Measurements from ENCODE around the gene MIER1.

The MIER1 gene

GRCh38 chr1:66998972-66999371 is 74.2 kb downstream of the MIER1 start:
- no peak for DNase-seq (ENCODE audit: insufficient read length, low spot score)
- TF ChIP-seq POLR2A (IDR thresholded peaks at IDR 0.05; ENCODE audit: low read depth, low read length), result no peak
- FAIRE-seq, result no peak

- TF ChIP-seq POLR2A (IDR thresholded peaks at IDR 0.05; ENCODE audit: low read depth, low read length), result no peak
- no peak for FAIRE-seq
- DNase-seq (ENCODE audit: insufficient read length, low spot score), result no peak
Observed at GRCh38 chr1:66999640-67000400, 75.0 kb downstream of the MIER1 start.

GRCh38 chr1:67001682-67002425 is 77.1 kb downstream of the MIER1 start:
- FAIRE-seq (no peak), DNase-seq (ENCODE audit: insufficient read length, low spot score) (no peak)
- TF ChIP-seq POLR2A (IDR thresholded peaks at IDR 0.05; ENCODE audit: low read depth, low read length), result no peak

- DNase-seq (ENCODE audit: insufficient read length, low spot score), result no peak
- no peak for TF ChIP-seq POLR2A (IDR thresholded peaks at IDR 0.05; ENCODE audit: low read depth, low read length)
- no peak for FAIRE-seq
Observed at GRCh38 chr1:67004176-67004575, 79.4 kb downstream of the MIER1 start.

- TF ChIP-seq POLR2A (IDR thresholded peaks at IDR 0.05; ENCODE audit: low read depth, low read length), result no peak
- FAIRE-seq (no peak), DNase-seq (ENCODE audit: insufficient read length, low spot score) (no peak)
Observed at GRCh38 chr1:67005068-67005467, 80.3 kb downstream of the MIER1 start.

GRCh38 chr1:67009792-67010191 is 85.0 kb downstream of the MIER1 start:
- no peak for TF ChIP-seq POLR2A (IDR thresholded peaks at IDR 0.05; ENCODE audit: low read depth, low read length)
- DNase-seq (ENCODE audit: insufficient read length, low spot score) (no peak), FAIRE-seq (no peak)

GRCh38 chr1:67013573-67013972 is 88.8 kb downstream of the MIER1 start:
- FAIRE-seq, result peak; percentile 83
- DNase-seq (ENCODE audit: insufficient read length, low spot score), result no peak
- TF ChIP-seq POLR2A (IDR thresholded peaks at IDR 0.05; ENCODE audit: low read depth, low read length), result no peak

- no peak for TF ChIP-seq POLR2A (IDR thresholded peaks at IDR 0.05; ENCODE audit: low read depth, low read length)
- peak; percentile 48 for FAIRE-seq
- DNase-seq (ENCODE audit: insufficient read length, low spot score), result no peak
Observed at GRCh38 chr1:67018574-67018973, 93.8 kb downstream of the MIER1 start.

GRCh38 chr1:67019121-67019520 is 94.3 kb downstream of the MIER1 start:
- no peak for FAIRE-seq
- TF ChIP-seq POLR2A (IDR thresholded peaks at IDR 0.05; ENCODE audit: low read depth, low read length), result no peak
- no peak for DNase-seq (ENCODE audit: insufficient read length, low spot score)

GRCh38 chr1:67019600-67020136 is 94.9 kb downstream of the MIER1 start:
- no peak for DNase-seq (ENCODE audit: insufficient read length, low spot score)
- FAIRE-seq, result peak; percentile 20
- no peak for TF ChIP-seq POLR2A (IDR thresholded peaks at IDR 0.05; ENCODE audit: low read depth, low read length)

- DNase-seq (ENCODE audit: insufficient read length, low spot score), result no peak
- peak; percentile 62 for FAIRE-seq
- TF ChIP-seq POLR2A (IDR thresholded peaks at IDR 0.05; ENCODE audit: low read depth, low read length), result no peak
Observed at GRCh38 chr1:67020304-67020703, 95.5 kb downstream of the MIER1 start.

GRCh38 chr1:67020765-67021164 is 96.0 kb downstream of the MIER1 start:
- no peak for DNase-seq (ENCODE audit: insufficient read length, low spot score)
- no peak for TF ChIP-seq POLR2A (IDR thresholded peaks at IDR 0.05; ENCODE audit: low read depth, low read length)
- no peak for FAIRE-seq

- FAIRE-seq, result no peak
- no peak for DNase-seq (ENCODE audit: insufficient read length, low spot score)
- no peak for TF ChIP-seq POLR2A (IDR thresholded peaks at IDR 0.05; ENCODE audit: low read depth, low read length)
Observed at GRCh38 chr1:67029472-67029871, 104.7 kb downstream of the MIER1 start.

- FAIRE-seq, result no peak
- TF ChIP-seq POLR2A (IDR thresholded peaks at IDR 0.05; ENCODE audit: low read depth, low read length), result no peak
- no peak for DNase-seq (ENCODE audit: insufficient read length, low spot score)
Observed at GRCh38 chr1:67031121-67031858, 106.5 kb downstream of the MIER1 start.

All from H54 (cell line).